Activated gamma-delta T cell (primary cell): ENCODE data around the gene SPI1.

Experiments
- DNase-seq: peaks from one replicate; lab custom pipeline; 2025; lab: John Stamatoyannopoulos, UW

The SPI1 gene

GRCh38 chr11:47406896-47407745 lies 28.8 kb upstream of the SPI1 start:
- no peak for DNase-seq

GRCh38 chr11:47403571-47403970 lies 25.2 kb upstream of the SPI1 start:
- no peak for DNase-seq

GRCh38 chr11:47403135-47403534 lies 24.8 kb upstream of the SPI1 start:
- no peak for DNase-seq

GRCh38 chr11:47400768-47401279 lies 22.5 kb upstream of the SPI1 start:
- no peak for DNase-seq

GRCh38 chr11:47399860-47400767 lies 21.8 kb upstream of the SPI1 start:
- peak; percentile 30 for DNase-seq

GRCh38 chr11:47398551-47398950 lies 20.2 kb upstream of the SPI1 start:
- DNase-seq: no peak

- DNase-seq: no peak
Observed at GRCh38 chr11:47398011-47398410, 19.7 kb upstream of the SPI1 start.

GRCh38 chr11:47396049-47396320 lies 17.6 kb upstream of the SPI1 start:
- DNase-seq: no peak

- DNase-seq: no peak
Observed at GRCh38 chr11:47395223-47396048, 17.1 kb upstream of the SPI1 start.

- peak; percentile 24 for DNase-seq
Observed at GRCh38 chr11:47394322-47395222, 16.2 kb upstream of the SPI1 start.

GRCh38 chr11:47394050-47394321 lies 15.6 kb upstream of the SPI1 start:
- DNase-seq: no peak

GRCh38 chr11:47393163-47394049 lies 15.1 kb upstream of the SPI1 start:
- no peak for DNase-seq

GRCh38 chr11:47392546-47393162 lies 14.3 kb upstream of the SPI1 start:
- no peak for DNase-seq

GRCh38 chr11:47391711-47392432 lies 13.5 kb upstream of the SPI1 start:
- DNase-seq: no peak

- DNase-seq: no peak
Observed at GRCh38 chr11:47391077-47391583, 12.8 kb upstream of the SPI1 start.

GRCh38 chr11:47390422-47390760 lies 12.0 kb upstream of the SPI1 start:
- no peak for DNase-seq

- DNase-seq: no peak
Observed at GRCh38 chr11:47389577-47390421, 11.5 kb upstream of the SPI1 start.
